Stimulated activated CD4-positive, alpha-beta T cell treated with anti-CD3 and anti-CD28 coated beads, Interleukin-2, amount 100 ng/mL, for 48 hours (primary cell): ENCODE results near the gene FBXO44.

Source experiments
- DNase-seq, 2 donors: peaks; one replicate each; pipeline ENCODE4 v3.0.0-alpha.2; 2020

The FBXO44 gene

GRCh38 chr1:11661103-11661502 lies 6.4 kb downstream of the FBXO44 start:
- no peak for DNase-seq

DNA sequence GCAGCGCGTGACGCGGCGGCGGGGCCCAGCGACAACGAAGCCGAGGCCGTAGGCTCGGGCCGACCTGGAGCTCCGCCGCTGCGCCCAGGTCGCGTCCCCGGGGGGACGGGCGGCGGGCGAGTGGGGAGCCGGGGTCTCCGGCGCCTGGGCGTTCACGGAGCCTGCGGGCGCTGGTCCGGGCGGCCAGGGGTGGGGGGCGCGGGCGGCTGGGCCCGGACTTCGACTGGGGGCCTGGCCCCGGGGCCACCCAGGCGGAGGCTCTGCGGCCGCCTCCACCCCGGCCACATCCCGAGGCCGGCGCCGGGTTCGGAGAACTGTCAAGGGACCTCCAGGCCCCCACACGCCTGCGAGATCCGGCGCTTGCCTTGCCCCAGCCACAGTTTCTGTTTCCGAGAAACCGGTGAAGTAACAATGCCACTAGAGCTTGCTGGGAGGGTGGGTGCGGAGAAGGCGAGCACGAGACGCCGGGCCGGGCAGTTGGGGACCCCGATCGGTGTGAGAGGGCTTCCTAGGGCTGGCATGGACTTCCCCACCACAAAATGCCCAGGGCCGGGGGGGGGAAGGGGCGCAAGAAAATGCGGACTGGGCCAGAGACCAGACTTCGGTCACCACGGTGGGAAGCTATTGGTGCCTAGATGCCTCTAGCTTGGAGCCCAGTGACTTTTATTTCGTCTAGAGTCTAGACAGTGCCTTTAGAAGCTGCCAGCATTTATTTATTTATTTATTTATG lies 9.8 kb downstream of the FBXO44 start:
- DNase-seq, result peak; percentile 29 to 38

DNA sequence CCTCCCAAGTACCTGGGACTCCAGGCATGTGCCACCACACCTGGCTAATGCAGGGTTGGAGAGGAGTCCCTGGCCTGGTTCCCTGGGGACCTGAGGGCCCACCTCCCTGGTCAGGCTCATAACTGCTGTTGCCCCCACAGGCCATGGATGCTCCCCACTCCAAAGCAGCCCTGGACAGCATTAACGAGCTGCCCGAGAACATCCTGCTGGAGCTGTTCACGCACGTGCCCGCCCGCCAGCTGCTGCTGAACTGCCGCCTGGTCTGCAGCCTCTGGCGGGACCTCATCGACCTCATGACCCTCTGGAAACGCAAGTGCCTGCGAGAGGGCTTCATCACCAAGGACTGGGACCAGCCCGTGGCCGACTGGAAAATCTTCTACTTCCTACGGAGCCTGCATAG lies 13.8 kb downstream of the FBXO44 start:
- DNase-seq, result no peak

- no peak for DNase-seq
Measured at GRCh38 chr1:11670747-11671146, 16.1 kb downstream of the FBXO44 start.

DNA sequence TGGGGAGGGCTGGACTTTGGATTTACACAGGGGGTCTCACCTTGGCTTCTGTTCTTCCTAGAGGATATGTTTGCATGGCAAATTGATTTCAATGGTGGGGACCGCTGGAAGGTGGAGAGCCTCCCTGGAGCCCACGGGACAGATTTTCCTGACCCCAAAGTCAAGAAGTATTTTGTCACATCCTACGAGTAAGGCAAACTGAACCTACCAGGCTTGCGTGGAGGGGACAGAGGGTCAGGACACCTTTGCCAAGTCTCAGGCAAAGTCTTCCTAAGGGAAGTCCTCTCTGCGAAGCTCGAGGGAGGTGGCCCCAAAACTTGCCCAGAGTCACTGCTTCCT lies 16.5 kb downstream of the FBXO44 start:
- DNase-seq, result no peak

GRCh38 chr1:11671544-11672286 lies 17.0 kb downstream of the FBXO44 start:
- no peak for DNase-seq

- no peak for DNase-seq
Measured at GRCh38 chr1:11673089-11673769, 18.6 kb downstream of the FBXO44 start.

DNA sequence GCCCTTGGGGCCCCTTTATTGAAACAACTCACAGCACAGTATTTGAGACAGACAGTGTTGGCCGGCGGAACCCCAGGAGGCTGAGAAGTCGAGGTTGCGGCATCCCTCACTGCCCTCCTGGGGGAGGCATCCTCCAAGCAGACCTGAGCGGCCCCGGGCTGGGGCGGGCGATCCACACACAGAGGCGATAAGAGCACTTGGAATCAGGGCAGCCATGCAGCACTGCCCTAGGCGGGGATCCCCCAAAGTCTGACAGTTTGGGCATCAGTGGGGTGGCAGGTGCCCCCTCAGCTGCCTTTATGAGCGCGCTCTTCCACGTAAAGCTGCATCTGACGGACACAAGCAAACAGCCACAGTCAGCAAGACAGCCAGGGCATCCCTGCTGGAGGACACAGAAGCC lies 19.8 kb downstream of the FBXO44 start:
- no peak for DNase-seq

DNA sequence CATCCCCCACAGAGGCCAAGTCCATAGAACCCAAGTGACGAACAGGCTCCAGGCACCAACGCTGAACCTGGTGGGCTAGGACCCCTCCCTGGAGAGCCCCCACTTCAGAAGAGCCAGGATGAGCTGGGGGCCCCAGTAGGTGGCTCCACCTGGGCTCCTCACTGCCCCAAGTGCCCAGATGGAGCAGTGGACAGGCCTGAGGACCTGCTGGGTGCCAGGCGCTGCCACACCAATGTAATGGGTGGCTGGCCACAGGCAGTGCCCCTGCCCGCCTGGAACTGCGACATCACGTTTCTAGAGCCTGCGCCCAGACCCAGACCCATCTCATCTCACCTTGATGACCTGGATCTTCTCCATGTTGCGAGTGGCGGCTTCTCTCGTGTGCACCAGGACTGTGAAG lies 20.6 kb downstream of the FBXO44 start:
- no peak for DNase-seq

DNA sequence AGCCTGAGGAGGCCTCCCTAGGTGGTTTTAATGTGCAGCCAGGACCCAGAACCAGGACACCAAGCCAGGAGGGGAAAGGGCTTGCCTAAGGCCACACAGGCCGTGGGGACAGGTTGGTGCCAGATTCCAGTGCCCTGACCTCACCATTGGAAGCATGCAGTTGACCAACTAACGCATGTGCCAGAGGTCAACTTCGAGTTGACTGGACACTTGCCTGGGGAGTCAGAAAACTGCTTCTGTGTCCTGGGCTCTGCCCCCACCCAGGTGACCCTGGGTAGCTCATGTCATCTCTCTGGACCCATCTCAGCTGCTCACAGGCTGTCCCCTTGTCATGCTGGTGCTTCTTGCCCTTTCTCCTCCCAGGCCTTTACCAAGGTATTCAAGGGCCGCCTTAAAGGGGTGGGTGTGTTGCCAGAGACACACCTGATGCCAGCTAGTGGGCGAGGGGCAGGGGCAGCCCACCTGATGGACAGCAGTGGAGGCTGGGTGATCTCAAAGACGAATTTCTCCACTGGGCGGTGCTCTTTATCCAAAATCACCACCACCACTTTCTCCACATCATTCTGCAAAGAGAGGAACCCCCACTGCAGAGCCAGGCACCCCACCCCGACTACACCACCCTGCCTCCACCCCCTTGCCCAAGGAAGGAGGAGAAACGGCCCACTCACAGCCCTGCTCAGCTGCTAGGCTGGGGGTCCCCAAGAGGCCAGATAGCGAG lies 21.9 kb downstream of the FBXO44 start:
- DNase-seq, result no peak

GRCh38 chr1:11678442-11678841 lies 23.8 kb downstream of the FBXO44 start:
- no peak for DNase-seq

- DNase-seq, result no peak
Measured at GRCh38 chr1:11680270-11681070, 25.8 kb downstream of the FBXO44 start.

DNA sequence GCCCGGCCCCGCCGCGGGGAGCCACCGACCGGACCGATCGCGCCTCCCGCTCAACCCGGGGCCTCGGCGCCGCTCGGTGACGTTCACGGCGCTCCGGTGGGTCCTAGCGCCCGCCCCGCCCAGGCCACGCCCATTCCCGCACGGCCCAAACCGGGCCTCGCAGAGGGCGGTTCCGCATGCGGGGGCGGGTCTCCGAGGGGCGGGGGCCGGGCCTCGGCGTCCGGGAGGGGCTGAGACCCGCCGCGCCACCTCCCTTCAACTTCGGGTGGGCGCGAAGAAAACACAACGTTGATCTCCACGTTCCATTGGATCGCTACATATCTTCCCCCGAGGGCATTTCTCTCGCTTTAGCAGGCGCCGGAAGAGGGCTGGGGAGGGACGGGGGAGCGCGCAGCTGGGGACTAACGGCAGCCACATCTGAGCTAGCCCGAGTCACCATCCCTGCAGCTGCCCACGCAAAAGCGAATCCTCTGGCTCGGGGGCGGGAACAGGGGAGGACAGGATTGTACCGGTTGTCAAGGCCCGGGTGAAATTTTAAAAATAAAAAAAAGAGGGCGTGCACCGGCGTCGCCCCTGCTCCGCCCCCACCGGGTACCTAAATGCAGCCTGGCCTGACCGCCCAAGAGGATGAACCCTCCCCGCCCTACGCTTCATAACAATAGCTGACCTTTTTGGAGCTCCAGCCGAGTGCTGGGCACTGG lies 26.5 kb downstream of the FBXO44 start, which contains the start of gene MAD2L2:
Gene MAD2L2, minus strand, starts transcription at position 78 of the 701 bp plus-strand sequence. CDS start 547 bp downstream, outside the sequence.
- peak; percentile 87 to 90 for DNase-seq

GRCh38 chr1:11682287-11682771 lies 27.7 kb downstream of the FBXO44 start:
- DNase-seq, result no peak

DNA sequence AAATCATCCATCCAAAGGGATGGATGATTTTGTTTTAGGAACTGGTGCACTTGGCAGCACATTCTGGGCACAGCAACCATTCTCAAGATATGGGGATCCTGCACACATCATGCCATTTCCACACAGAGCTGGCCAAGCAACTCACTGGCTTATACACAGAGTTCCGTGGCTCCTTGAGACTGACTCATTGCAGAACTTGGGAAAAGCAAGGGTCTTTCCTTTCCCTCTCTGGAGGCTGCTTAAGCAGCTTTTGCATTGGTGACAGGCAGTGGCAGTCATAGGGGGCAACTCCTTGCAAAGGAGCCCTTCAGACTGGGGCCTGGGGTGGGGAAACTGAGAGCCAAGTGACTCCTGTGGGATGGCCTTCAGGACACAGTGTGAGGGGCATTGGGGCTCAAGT lies 28.1 kb downstream of the FBXO44 start:
- no peak for DNase-seq

DNA sequence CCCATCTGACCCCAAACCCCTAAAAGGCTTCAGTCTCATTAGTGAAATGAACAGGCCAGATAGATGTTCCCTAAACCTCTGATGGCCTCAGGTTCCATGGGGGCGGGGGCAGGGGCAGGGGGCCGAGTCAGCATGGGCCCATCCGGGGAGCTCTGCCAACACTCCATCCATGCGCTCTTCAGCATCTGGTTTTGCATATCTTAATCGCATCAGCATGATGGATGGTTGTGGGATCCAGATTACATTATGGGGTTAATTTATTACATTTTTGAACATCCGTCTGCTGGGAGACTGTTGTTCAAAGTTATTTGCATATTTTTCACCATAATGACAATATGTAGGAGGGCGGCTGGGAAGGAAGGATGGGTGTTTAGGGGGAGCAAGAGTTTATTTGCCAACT lies 29.4 kb downstream of the FBXO44 start:
- DNase-seq, result no peak

DNA sequence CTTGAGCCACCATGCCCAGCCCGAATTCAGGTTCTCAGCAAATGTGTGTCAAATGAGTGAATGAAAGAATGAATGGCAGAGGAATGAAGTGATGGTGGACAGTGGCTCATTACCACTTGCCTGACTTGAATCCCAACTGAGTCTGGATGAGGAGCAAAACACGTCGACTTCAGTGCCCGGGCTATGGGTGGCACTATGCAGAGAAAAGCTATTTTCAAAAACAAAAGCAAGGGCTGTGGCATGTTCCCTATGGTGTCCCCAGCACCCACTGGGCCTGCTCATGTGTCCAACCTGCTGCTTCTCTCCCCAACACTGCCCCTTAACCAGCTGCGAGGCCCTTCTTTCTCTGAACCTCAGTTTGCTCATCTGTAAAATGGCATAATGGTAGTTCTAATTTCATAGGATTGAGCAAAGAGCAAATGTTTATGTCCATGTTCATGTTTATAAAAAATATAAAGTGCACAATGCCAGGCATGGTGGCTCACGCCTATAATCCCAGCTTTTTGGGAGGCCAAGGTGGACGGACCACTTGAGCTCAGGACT lies 30.6 kb downstream of the FBXO44 start:
- DNase-seq, result no peak

DNA sequence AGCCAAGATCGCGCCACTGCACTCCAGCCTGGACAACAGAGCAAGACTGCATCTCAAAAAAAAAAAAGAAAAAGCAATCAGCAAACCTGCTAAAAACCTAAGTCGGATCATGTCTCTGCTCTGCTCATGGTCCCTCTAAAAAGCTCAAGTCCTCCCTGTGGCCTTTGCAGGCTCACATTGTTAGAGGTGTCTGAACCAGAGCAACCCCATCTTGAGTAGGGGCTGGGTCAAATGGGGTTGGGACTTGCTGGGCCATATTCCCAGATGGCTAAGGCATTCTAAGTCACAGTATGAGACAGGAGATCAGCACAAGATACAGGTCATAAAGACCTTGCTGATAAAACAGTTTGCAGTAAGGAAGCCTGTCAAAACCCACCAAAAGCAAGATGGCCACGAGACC lies 33.8 kb downstream of the FBXO44 start:
- no peak for DNase-seq

- DNase-seq, result no peak
Measured at GRCh38 chr1:11690397-11691301, 36.0 kb downstream of the FBXO44 start.

DNA sequence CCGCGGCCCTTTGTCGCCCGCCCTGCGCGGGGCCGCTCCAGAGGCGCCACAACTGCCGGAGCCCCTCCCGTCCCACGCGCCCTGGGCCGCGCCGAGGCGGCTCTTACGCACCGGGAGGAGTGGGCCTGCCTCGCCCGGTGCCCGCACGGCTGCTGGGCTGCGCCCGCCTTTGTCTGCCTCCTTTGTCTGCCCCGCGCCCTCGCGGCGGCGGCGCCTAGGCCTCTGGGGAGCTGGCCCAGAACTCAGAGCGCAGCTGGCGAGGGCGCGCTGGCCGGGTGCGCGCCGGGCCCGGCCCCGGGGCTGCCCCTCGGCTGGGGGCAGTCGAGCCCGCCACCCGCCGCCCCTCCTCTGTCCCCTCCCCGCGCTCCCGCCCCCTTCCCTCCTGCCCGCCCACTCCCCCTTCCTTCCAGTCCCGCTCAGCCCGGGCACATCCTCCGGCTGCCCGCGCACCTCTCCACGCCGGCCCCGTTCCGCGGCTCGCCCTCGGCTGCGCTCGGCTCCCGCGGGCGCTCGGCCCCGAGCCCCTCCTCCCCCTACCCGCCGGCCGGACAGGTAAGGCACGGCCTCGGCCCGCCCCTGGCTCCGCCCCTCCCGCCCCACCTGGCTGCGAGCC lies 36.7 kb downstream of the FBXO44 start, which contains the start of gene DRAXIN:
Gene DRAXIN, plus strand, starts transcription at position 409 of the 613 bp plus-strand sequence. CDS start 14,549 bp downstream, outside the sequence.
- DNase-seq, result no peak
